ENCODE measurements around the gene RECK.
"Not testable (repeated sequence)": the region's sequence is repeated elsewhere in the genome, so short reads cannot be mapped to it uniquely, and the experiment has no call there.

Gene RECK

DNA sequence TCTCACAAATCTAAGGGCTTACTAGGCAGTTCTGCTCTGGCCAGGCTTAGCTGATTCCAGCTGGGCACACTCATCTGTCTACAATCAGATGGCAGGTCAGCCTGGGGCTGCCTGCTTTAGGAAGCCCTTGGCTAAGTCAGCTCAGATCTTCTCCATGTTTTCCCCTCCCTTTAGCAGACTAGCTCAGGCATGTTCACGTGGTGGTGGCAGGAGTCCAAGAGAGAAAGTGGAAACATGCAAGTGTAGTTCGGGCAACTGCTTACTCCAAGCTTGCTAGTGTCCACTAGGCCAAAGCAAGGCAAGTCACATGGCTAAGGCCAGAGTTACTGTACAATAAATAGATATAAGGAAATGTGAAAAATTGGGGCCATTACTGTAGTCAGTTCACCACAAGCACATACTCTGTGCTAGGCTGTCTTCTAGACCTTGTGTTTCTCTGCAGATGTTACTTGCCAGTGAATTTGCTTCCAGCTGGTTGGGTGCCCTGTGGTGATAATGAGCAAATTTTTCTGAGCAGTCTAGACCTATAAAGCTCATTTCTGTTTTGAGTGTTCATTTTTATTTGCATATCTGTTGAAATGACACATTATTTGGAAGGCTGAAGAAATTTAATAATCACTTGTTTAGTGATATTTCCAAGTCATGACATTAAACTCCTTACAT is 38.3 kb downstream of the RECK start:
- no peak for DNase-seq

DNA sequence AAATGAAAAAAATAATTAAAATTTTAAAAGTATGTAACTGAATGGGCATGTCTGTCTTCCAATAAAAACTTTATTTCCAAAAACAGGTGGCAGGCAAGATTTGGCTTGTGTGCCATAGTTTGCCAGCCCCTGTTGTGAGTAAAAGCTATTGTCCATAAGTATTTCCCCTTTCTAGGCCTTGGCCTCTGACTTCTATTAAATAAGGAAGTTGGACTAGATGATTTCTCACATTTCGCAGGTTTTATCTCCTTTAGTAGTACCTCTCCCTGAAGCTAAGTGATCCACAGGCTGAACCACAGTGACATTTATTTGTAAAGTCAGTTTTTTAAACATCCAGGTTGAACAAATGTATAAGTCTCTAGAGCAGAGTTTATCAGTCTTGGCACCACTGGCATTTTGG is 41.3 kb downstream of the RECK start:
- no peak for DNase-seq

DNA sequence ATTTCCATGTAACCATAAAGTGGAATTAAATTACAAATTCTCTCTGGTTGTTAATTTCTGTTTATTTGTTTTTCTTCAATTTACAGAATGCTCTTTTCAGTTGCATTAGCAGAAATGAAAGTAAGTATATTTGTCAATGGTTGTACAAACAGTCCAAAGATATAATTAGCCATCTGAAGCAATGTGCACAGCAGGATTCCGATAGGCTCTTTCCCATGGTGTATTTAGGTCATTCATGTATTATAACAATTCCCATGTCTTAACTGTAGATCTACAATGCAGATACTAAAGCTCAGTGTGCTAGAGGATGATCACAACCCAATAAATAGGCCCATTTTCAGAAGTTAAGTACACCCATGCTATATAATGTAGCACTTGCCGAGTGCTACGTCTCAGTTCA is 43.8 kb downstream of the RECK start:
- no peak for DNase-seq

DNA sequence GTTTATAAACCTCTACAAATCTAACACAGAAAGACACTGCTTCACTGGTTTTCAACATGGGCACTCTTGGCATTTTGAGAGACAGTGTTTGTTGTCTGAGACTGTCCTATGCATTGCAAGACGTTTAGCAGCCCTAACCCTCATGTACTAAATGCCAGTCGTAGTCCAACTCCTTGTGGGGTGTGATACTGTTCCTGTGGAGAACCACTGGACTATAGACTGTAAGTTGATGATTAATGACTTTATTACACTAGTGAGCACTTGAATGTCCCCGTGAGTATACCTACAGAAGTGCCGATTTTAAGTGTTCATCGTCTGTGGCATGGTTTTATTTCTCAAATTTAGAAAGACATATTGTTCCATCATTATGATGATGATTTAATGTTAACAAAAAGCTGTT is 46.2 kb downstream of the RECK start:
- no peak for DNase-seq

DNA sequence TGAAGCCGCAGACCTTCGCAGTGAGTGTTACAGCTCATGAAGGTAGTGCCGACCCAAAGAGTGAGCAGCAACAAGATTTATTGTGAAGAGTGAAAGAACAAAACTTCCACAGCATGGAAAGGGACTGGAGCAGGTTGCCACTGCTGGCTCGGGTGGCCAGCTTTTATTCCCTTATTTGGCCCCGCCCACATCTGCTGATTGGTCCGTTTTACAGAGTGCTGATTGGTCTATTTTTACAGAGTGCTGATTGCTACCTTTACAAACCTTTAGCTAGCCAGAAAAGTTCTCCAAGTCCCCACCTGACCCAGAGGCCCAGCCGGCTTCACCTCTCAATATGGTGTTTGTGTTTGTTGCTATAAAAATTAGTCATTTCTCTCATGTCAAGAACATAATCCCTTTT is 49.7 kb downstream of the RECK start:
- DNase-seq, result no peak

DNA sequence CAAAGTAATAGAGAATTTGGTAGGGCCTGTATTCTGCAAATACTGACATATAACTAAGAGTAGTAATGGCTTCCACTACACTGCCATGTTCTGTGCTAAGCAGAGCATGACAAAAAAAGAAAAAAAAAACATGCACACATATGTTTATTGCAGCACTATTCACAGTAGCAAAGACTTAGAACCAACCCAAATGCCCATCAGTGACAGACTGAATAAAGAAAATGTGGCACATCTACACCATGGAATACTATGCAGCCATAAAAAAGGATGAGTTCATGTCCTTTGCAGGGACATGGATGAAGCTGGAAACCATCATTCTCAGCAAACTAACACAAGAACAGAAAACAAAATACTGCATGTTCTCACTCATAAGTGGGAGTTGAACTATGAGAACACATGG is 50.3 kb downstream of the RECK start:
- DNase-seq, result not testable (repeated sequence)

DNA sequence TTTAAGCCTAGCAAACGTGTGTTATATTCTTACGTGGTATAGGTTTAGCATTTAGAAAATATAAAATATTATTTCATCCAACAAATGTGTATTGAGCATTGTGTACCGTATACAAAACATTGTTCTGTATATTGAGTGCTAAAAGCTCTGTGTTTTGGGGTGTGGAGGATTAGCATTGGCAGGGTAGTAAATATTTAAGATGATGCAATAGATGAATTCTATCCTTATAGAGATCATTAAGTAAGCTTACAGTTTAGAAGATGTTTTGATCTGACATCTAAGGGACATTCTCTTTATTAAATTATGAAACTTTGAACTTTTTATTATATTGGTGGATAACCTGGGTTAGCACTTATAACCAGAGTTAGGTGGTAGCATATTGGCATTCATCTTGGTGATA is 51.3 kb downstream of the RECK start:
- DNase-seq, result no peak

DNA sequence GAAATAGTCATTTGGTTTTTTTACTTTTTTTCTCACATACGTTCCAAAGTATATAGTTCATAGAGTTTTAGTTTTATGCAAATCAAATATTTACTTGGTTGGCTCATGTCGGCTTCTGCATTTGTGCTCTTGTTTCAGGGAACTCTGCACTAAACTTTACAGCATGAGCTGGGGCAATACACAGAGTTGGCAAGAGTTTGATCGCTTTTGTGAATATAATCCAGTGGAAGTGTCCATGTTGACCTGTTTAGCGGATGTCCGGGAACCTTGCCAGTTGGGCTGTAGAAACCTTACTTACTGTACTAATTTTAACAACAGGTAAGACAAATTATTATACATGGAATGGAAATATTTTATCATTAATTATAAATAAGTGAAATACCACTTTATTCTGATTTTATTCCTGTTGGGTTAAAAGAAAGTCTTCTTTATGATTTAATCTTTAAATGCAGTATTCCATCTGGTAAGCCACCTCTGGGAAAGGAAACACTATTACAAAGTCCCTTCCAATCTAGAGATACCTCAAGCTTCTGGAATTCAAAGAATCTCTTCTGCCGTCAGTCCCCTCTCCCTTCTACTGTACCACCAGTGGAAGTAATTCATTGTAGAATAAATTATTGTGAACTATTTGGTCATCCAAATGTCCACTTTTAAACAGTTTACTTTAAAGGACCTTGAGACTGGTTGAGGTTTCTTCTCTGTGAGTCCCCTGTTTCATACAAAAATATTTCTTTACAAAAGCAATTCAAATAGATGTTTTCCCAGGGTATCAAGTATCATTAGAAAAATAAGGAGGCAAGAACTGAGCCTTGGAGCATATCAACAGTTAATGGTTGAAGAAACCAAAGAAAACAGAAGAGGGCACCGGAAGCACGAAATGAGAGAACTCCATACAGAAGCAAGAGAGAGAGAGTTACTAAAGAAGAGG is 54.6 kb downstream of the RECK start:
- no peak for DNase-seq

DNA sequence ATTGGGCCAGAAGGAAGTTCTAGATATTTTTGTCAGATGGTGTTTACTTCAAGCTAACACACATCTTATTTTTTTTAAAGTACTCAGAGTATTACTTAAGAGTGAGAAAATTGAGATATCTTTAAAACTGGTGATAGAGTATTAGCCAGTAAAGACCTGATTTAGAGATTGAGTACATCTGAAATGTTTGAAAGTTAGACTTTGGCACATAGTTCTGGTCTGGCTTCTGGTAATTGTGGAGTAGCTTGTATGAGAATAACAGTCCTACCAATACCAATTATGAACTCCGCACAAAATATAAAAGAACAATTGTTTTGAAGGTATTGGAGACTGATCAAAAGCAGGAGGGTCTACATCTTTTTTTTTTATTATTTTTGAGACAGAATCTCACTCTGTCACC is 55.3 kb downstream of the RECK start:
- no peak for DNase-seq

DNA sequence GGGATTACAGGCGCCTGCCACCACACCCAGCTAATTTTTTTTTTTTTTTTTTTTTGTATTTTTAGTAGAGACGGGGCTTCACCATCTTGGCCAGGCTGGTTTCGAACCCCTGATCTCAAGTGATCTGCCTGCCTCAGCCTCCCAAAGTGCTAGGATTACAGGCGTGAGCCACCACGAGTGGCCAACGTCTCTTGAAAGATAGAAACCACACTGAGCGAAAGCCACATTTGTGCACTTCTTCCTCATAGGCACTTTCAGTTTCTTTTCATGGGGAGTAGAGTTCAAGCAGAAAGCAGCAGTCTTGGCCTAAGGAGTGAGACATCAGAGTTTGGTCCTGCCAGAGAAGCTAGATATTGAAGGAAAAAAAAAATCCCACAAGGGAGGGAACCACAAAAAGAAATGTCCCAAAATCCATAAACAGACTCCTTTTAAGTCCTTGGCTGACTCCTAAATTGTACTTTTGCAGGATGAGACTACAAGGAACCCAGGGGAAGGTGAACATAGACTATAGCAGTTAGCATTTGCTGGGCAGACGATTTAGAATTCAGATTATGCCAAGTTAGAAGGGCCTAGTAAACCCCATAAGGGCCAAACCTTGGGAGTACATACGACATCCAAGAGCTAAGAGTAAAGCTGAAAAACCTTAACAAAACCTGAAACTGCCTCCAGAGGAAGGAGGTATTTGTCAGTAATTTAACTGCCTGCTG is 55.9 kb downstream of the RECK start:
- peak; percentile 58 for DNase-seq

DNA sequence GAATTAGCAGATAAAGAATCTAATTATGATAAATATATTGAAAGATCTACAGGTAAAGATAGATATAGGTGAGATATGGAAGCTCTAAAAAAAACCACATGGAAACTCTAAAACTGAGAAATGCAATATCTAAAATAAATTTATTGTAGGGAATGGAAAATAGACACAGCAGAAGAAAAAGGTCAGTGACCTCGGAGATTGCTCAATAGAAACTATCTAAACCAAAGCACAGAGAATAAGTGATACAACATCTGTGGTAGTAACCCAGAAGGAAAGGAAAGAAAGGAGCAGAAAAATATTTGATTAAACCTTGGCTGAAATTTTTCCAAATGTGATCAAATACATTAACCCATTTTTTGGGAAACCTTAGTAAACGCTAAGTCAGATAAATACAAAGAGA is 56.7 kb downstream of the RECK start:
- no peak for DNase-seq

DNA sequence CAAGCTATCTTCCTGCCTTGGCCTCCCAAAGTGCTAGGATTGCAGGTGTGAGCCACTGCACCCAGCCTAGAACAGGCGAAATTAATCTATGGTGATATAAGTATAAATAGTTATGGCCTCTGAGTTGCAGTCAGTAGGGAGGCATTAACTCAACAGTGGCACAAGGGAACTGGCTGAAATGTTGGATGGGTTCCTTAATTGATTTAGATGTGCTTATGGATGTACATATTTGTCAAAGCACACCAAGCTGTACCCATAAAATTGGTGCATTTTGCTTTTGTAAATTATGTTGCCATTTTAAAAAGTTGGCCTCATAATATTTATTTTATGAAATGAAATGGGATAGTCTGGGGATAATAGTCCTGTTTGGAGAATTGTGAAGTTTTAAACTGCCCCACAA is 63.0 kb downstream of the RECK start:
- no peak for DNase-seq

DNA sequence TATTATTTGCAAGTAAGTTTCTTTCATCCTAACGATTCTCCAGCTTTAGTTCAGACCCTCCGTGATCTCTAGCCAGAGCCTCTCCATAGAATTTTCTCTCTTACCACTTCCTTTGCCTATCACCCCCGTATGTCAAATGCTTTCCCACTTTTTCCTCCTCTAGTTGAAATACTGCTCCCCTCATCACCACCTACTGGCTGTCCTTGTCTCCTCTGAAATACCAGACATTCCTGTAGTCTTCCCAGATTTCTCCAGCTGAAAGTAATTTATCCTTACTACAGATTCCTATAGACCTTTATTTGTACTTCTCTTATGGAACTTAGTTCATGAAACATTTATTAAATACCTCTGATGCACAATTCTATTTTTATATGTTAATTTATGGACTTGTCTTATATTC is 63.8 kb downstream of the RECK start:
- no peak for DNase-seq

DNA sequence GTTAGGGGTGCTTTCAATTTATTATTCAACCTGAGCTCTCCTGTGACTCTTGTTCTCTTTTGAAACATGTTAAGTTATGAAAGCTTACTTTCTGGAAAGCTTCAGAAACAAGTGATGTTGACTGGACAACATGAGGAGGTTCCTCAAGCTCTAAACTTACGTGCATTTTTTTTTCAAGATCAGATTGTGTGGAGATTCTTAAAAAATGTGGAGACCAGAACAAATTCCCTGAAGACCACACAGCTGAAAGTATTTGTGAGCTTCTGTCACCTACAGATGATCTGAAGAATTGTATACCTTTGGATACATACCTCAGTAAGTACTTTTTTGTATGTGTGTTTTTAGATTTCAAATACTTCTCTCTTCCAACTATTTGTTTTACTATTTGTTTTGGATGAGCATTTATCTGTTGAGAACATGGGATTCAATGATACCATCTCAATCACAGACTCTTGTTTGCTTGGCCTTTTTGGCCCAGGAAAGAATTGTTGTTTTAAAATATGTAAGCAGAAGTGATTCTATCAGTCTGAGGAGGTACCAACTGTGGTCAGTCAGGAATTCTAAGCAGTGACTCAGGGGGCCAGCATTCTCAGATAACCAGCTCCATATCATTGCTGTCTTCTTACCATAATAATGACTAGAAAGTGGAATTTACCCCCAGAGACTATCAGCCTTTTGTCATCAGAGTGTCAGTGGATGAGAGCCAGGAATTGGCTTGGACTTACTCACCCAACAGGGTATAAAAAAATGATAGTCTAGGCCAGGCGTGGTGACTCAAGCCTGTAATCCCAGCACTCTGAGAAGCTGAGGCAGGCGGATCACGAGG is 65.4 kb downstream of the RECK start:
- DNase-seq, result no peak

DNA sequence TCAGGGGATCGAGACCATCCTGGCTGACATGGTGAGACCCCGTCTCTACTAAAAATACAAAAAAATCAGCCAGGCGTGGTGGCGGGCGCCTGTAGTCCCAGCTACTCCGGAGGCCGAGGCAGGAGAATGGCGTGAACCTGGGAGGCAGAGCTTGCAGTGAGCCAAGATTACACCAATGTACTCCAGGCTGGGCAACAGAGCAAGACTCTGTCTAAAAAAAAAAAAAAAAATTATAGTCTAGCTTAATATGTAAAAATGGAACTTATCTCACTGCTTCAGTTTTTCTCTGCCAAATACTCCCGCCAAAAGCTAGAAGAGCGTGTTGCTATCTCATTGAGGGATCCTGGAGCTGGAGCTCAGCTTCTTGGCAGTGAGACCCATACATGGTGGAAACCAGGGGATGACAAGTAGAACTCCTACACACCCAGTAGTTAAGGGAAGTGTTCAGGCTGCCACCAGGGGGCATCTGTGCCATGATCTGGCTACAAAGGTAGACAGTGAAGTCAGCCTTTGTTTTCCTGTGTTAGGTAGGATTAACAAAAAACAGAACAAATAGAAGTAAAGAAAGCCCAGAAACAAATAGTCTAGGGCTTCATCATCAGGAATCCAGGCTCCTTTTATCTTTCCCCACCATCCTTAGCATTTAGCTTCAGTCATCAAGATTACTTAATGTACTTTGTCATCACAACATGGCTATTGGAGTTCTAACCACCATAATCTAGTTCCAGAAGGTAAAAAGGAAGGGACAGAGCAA is 66.2 kb downstream of the RECK start:
- peak; percentile 87 for DNase-seq

DNA sequence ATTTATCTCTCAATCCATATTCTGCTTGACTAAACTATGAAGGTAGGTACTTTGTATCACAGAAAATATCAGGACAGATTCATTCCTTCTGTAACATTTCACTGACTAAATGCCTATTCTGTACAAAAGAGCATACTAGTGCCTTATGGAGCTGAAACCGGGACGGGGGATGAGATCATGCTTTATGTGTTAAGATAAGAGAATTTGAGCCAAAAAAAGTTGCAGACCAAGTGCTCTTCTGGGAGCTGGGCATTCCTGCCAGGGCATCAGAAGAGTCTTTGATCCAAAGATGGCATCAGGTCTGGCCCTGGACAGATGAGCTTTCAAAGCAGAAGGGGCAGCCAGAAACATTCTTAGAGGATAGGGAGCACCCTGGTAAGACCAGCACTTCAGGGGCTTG is 72.4 kb downstream of the RECK start:
- DNase-seq, result no peak

DNA sequence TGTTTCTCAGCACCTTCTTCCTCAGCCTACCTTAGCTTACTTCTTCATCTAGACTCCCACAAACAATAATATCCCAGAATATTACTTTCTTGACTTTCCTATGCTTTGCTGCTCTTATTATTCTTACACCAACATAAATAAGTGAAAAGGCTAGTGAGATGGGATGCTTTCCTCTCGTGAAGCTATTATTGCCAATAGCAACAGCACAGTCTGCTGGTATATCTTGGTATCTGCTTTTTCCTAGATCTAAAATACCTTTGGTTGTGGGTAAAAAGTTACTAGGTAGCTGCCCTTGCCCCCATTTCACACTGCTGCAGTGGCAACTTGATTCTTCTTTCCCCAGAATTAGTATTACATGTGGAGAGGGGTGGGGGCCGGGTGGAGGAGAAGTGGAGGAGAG is 73.7 kb downstream of the RECK start:
- DNase-seq, result no peak

DNA sequence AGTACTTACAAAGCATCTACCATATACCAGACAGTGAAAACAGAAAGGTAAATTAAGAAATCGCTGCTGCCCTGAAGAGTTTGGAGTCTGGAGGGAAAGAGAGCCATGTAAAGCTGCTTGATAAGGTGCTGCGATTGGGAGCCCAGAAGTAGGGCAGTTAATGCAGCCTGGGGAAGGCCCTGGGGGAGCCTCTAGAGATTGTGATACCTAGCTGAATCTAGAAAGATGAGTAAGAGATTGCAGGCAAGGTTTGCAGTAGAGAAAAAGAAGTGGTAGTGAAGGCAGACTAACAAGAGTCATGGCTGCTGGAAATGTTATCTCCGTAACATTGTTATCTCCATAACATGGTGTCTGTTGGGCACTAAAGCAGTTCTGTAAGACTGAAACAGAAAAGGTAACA is 75.8 kb downstream of the RECK start:
- no peak for DNase-seq

DNA sequence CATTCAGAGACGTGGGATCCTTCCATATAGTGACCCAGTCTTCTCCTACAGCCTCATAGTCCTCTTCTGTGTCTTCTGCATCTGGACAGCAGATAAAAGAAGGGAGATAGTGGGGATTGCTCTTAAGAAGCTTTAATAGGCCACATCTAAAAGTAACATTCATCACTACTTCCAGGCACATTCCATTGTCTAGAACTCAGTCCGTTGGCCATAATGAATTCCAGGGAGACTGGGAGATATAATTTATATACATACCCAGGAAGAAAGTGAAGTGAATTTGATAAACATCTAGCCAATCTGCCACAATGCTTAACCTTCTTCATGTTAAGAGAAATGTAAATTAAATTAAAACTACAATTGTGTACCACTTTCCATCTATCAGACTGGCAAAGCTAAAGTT is 77.3 kb downstream of the RECK start:
- DNase-seq, result no peak

DNA sequence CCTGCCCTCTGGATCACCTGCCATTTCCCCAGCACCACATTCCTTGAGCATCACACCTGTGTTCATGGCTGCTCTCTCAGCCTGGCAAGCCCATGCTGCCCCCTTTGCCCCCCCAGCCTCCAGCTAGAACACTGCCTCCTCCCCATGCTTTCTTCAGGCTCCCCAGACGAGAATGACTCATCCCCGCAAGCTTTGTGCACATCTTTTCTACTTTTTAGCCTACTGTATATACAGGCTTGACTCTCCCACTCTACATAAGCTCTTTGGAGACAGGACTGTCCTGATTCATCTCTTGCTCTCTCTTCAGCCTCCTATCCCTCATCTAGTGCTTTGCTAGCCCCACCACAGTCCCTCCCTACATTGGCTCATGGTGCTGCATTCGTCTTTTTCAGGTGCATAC is 79.9 kb downstream of the RECK start:
- DNase-seq, result no peak

DNA sequence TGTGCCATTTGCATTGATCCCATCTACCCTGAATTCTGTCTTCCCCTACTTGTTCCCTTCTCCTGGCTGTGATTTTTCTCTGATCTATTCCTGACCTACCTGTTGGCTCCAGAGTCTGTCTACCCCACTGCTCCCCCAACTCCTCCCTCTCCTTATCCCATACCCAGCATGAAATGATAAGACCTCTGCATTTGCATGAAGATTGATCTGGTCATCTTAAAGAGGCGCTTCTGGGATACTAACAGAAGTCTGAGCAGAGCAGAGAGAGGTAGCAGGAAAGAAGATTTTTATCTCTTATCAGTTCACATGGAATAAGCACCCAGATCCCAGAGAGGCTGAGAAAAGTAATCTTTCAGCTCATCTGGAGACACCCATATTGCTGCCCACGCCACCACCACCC is 81.5 kb downstream of the RECK start:
- DNase-seq, result no peak

DNA sequence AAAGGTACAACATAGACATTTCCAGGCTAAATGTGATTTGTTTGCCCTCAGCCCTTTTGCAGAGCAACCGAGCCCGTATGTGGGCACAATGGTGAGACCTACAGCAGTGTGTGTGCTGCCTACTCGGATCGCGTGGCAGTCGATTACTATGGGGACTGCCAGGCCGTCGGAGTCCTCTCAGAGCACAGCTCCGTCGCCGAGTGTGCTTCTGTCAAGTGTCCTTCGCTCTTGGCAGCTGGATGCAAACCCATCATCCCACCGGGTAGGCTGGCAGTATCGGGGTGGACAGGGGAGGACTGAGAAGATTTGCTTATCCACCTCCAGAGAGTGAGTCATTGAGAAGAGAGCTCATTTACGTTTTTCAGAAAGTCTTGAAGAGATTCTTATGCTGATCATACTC is 82.0 kb downstream of the RECK start:
- DNase-seq, result no peak
